Right lobe of liver (tissue), 4 donors: ENCODE results near the gene OCIAD1.

Source experiments
- POLR2A ChIP-seq: fragments of 450-650 bp; IDR thresholded peaks from one replicate; pipeline ENCODE4 v1.6.1; 2017; ENCODE audit warnings: antibody characterized with exemption, mild to moderate bottlenecking
- TF ChIP-seq, protein P1 (sequence below), 4 donors: fragments of 200-600 bp in 3 of 4; fragments of 450-650 bp in 1 of 4; IDR thresholded peaks; one replicate each; pipeline versions ENCODE4 v1.5.1 to v1.8.0; 2016 to 2022; ENCODE audit warnings: antibody characterized with exemption in 4 of 4, mild to moderate bottlenecking in 2 of 4
- donor health status: DM: no; HTN: no; CAD: no.
- donor health status: DM: no; HTN: no; CAD: no.
- donor health status: DM: no; HTN: yes; CAD: no.

DNA sequence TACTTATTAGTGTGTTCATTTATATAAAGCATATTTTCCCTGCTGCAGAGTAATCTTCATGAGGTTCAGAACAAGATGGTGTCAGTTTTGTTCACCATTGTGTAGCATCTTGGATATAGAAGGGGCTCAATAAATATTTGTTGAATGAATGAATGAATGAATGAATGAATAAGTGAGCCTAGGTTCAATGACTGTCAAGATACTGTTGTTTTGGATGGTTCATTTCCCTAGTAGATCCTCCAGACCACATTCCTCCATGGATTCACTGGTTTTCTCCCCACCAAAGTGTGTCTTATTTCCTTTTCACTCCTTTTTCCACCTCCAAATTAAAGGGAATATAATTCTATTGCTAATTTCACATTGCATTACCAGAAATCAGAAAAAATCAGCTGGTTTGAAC is 77.8 kb downstream of the OCIAD1 start:
- no peak for TF ChIP-seq POLR2A
- TF ChIP-seq, protein P1, sequence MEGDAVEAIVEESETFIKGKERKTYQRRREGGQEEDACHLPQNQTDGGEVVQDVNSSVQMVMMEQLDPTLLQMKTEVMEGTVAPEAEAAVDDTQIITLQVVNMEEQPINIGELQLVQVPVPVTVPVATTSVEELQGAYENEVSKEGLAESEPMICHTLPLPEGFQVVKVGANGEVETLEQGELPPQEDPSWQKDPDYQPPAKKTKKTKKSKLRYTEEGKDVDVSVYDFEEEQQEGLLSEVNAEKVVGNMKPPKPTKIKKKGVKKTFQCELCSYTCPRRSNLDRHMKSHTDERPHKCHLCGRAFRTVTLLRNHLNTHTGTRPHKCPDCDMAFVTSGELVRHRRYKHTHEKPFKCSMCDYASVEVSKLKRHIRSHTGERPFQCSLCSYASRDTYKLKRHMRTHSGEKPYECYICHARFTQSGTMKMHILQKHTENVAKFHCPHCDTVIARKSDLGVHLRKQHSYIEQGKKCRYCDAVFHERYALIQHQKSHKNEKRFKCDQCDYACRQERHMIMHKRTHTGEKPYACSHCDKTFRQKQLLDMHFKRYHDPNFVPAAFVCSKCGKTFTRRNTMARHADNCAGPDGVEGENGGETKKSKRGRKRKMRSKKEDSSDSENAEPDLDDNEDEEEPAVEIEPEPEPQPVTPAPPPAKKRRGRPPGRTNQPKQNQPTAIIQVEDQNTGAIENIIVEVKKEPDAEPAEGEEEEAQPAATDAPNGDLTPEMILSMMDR (IDR thresholded peaks at IDR 0.05) = no peak
